ENCODE measurements around the gene DDX60. TPM values are rescaled to one million over a fixed set of nuclear protein-coding genes. Genes with fewer than 3 reads are reported as not detected.

The DDX60 gene, protein sequence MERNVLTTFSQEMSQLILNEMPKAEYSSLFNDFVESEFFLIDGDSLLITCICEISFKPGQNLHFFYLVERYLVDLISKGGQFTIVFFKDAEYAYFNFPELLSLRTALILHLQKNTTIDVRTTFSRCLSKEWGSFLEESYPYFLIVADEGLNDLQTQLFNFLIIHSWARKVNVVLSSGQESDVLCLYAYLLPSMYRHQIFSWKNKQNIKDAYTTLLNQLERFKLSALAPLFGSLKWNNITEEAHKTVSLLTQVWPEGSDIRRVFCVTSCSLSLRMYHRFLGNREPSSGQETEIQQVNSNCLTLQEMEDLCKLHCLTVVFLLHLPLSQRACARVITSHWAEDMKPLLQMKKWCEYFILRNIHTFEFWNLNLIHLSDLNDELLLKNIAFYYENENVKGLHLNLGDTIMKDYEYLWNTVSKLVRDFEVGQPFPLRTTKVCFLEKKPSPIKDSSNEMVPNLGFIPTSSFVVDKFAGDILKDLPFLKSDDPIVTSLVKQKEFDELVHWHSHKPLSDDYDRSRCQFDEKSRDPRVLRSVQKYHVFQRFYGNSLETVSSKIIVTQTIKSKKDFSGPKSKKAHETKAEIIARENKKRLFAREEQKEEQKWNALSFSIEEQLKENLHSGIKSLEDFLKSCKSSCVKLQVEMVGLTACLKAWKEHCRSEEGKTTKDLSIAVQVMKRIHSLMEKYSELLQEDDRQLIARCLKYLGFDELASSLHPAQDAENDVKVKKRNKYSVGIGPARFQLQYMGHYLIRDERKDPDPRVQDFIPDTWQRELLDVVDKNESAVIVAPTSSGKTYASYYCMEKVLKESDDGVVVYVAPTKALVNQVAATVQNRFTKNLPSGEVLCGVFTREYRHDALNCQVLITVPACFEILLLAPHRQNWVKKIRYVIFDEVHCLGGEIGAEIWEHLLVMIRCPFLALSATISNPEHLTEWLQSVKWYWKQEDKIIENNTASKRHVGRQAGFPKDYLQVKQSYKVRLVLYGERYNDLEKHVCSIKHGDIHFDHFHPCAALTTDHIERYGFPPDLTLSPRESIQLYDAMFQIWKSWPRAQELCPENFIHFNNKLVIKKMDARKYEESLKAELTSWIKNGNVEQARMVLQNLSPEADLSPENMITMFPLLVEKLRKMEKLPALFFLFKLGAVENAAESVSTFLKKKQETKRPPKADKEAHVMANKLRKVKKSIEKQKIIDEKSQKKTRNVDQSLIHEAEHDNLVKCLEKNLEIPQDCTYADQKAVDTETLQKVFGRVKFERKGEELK (N-terminal part only)
- total RNA-seq (ENCODE audit: unreplicated experiment): 5.0 TPM
- long read RNA-seq, partial matches to known transcripts: 1 of 1 reads
- long read RNA-seq, other reads (novel, unspliced or antisense): 0 of 1 reads

DNA sequence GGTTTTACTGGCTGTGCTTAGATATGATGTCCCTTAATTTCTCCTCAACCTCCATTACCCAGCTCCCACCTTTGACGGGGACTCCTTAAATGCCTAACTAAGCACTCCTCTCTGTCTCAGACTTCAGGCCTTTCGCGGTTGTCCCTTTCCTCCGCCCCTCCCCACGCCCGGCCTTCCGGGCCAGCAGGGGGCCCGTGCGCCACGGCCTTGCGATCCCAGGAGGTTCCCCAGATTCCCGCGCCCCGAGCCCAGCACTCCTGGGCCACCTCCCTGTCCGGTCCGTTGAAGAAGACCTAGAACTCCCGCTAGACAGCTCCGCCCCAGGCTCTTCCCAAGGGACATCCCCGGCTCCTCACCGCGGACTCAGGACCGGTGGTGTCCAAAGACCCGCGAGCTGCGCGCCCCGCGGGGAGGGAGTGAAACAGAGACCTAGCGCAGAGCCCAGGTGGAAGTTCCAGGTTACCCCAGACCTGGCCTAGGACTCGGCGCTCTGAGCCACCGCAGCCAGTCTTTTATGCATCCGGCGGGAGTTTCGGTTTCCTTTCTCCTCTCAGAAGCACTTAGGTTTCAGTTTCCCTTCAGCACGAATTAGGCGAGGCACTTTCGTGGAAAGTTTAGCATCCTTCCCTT lies at the start of gene DDX60:
Gene DDX60, minus strand, starts transcription at position 487 of the 630 bp plus-strand sequence. CDS start 7,493 bp downstream, outside the sequence.
- H3K9me3 Mint-ChIP-seq (ENCODE audit: unreplicated experiment): no peaks in the 10 kb centered on the region
- no peaks in the 10 kb centered on the region for H3K4me1 Mint-ChIP-seq (ENCODE audit: unreplicated experiment)

DNA sequence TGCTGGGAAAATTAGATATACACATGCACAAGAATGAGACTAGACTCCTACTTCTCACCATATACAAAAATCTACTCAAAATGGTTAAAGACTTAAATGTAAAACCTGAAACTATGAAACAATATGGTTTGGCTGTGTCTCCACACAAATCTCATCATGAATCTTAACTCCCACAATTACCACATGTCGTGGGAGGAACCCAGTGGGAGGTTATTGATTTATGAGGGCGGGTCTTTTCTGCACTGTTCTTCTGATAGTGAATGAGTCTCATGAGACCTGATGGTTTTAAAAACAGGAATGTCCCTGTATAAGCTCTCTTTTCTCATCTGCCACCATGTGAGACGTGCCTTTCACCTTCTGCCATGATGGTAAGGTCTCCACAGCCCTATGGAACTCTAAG lies 48.5 kb upstream of the DDX60 start:
- peaks cover 2% of the 10 kb centered on the region for H3K27me3 Mint-ChIP-seq (ENCODE audit: unreplicated experiment)
- H3K36me3 Mint-ChIP-seq (ENCODE audit: low read depth, unreplicated experiment): peaks cover 13% of the 10 kb centered on the region
- H3K4me3 Mint-ChIP-seq (ENCODE audit: unreplicated experiment): no peak overlapping the region
- DNase-seq (ENCODE audit: low spot score): no peak
- no peaks in the 10 kb centered on the region for H3K4me1 Mint-ChIP-seq (ENCODE audit: unreplicated experiment)
- TF ChIP-seq, protein P1, sequence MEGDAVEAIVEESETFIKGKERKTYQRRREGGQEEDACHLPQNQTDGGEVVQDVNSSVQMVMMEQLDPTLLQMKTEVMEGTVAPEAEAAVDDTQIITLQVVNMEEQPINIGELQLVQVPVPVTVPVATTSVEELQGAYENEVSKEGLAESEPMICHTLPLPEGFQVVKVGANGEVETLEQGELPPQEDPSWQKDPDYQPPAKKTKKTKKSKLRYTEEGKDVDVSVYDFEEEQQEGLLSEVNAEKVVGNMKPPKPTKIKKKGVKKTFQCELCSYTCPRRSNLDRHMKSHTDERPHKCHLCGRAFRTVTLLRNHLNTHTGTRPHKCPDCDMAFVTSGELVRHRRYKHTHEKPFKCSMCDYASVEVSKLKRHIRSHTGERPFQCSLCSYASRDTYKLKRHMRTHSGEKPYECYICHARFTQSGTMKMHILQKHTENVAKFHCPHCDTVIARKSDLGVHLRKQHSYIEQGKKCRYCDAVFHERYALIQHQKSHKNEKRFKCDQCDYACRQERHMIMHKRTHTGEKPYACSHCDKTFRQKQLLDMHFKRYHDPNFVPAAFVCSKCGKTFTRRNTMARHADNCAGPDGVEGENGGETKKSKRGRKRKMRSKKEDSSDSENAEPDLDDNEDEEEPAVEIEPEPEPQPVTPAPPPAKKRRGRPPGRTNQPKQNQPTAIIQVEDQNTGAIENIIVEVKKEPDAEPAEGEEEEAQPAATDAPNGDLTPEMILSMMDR (IDR thresholded peaks at IDR 0.05; ENCODE audit: unreplicated experiment): no peak
- H3K9me3 Mint-ChIP-seq (ENCODE audit: unreplicated experiment): no peaks in the 10 kb centered on the region
- no peak overlapping the region for H3K27ac Mint-ChIP-seq (ENCODE audit: unreplicated experiment)

More for the DNA sequence above, at the start of gene DDX60:
- peak within 1 kb of the TSS; percentile 90 for H3K4me3 Mint-ChIP-seq (ENCODE audit: unreplicated experiment)
- peak within 1 kb of the TSS; percentile 87 for H3K27ac Mint-ChIP-seq (ENCODE audit: unreplicated experiment)
- H3K36me3 Mint-ChIP-seq (ENCODE audit: low read depth, unreplicated experiment): no peaks in the 10 kb centered on the region
- DNase-seq (ENCODE audit: low spot score): peak; percentile 66
- TF ChIP-seq, protein P1 (IDR thresholded peaks at IDR 0.05; ENCODE audit: unreplicated experiment): no peak
- peaks cover 3% of the 10 kb centered on the region for H3K27me3 Mint-ChIP-seq (ENCODE audit: unreplicated experiment)

DNA sequence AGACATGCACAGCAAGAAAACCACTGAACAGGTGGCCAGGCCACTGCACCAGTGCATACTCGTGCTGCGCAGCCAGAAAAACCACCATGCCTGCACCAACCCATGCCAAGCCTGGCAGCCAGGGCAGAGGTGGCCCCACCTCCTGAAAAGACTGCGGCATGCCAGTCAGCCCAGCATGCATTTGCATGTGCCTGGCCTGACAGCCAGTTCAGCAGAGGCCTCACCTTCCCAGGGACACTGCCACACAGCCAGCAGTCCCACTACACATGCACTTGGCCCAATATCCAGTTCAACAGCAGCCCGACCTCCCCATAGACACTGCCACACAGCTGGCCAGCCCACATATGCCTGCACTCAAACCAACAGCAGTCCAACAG lies 43.5 kb upstream of the DDX60 start:
- Mint-ChIP-seq H3K27ac (ENCODE audit: unreplicated experiment) (no peak overlapping the region), H3K4me3 (ENCODE audit: unreplicated experiment) (no peak overlapping the region), H3K36me3 (ENCODE audit: low read depth, unreplicated experiment) (peaks cover 4% of the 10 kb centered on the region), H3K4me1 (ENCODE audit: unreplicated experiment) (no peaks in the 10 kb centered on the region), H3K27me3 (ENCODE audit: unreplicated experiment) (peaks cover 2% of the 10 kb centered on the region), H3K9me3 (ENCODE audit: unreplicated experiment) (no peaks in the 10 kb centered on the region)
- DNase-seq (ENCODE audit: low spot score): no peak
- TF ChIP-seq, protein P1 (IDR thresholded peaks at IDR 0.05; ENCODE audit: unreplicated experiment): no peak

DNA sequence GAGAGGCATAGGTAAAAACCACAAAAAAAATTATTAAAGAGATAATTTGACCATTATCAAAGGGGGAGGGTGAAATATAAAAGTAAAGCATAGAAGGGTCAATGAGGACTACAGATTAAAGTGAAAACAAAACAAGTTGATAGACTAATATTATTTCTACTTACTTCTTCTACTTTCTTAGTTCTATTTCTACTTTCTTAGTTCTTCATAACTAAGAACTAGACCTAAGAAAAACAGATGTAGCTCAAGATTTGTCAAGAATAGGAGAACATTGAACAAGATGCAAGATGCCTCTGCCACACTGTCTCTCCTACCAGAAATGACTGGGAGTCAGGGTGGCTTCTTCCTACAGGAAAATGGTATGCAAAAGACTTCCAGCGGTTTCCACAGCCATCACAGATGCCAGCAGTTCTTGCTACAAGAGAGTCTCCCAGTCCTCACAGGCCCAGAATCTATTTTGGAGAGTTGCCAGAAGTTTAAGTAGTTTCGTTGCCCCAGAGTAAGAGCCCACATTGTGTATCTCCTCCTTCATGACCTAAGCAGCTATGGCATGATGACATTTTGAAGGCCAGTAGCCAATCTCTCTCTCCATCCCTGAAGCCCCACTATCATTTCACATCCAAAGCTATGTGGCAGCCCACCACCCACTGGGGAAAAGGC lies 42.9 kb upstream of the DDX60 start:
- TF ChIP-seq, protein P1 (IDR thresholded peaks at IDR 0.05; ENCODE audit: unreplicated experiment): no peak
- no peaks in the 10 kb centered on the region for H3K9me3 Mint-ChIP-seq (ENCODE audit: unreplicated experiment)
- H3K4me1 Mint-ChIP-seq (ENCODE audit: unreplicated experiment): no peaks in the 10 kb centered on the region
- no peak overlapping the region for H3K27ac Mint-ChIP-seq (ENCODE audit: unreplicated experiment)
- H3K36me3 Mint-ChIP-seq (ENCODE audit: low read depth, unreplicated experiment): peaks cover 4% of the 10 kb centered on the region
- H3K27me3 Mint-ChIP-seq (ENCODE audit: unreplicated experiment): peaks cover 2% of the 10 kb centered on the region
- DNase-seq (ENCODE audit: low spot score): no peak
- no peak overlapping the region for H3K4me3 Mint-ChIP-seq (ENCODE audit: unreplicated experiment)

All from endothelial cell (in vitro differentiated cells).